Adrenal gland (tissue), 12 donors: ENCODE data around the gene SHC1. TPM values are rescaled to one million over a fixed set of nuclear protein-coding genes. Genes with fewer than 3 reads are reported as not detected.

Experiments
- DNase-seq, 7 donors: peaks; one replicate each; pipeline ENCODE4 v3.0.0-alpha.2; 2019 to 2020
- H3K27ac ChIP-seq, 5 donors: fragments of 200-600 bp; sonication (generic) in 4 of 5; 1 replicate in 3 of 5; 2 replicates in 2 of 5; pipeline versions ENCODE4 v1.5.1 to v1.8.0; 2016 to 2020; ENCODE audit warnings: mild to moderate bottlenecking in 1 of 5
- H3K27me3 ChIP-seq: fragments of 200-600 bp; 2 replicates; pipeline ENCODE4 v1.8.0; 2021
- H3K36me3 ChIP-seq, 2 donors: fragments of 200-600 bp; replicated peaks in 1 of 2; 1 replicate in 1 of 2; 2 replicates in 1 of 2; pipeline versions ENCODE4 v1.5.1 to v1.8.0; 2018 to 2022
- H3K4me1 ChIP-seq, 2 donors: fragments of 200-600 bp; replicated peaks in 1 of 2; 1 replicate in 1 of 2; 2 replicates in 1 of 2; pipeline versions ENCODE4 v1.5.1 to v1.8.0; 2018 to 2021
- H3K4me3 ChIP-seq, 4 donors: fragments of 200-600 bp; sonication (generic) in 3 of 4; one replicate each; pipeline ENCODE4 v1.5.1; 2016 to 2018
- H3K9me3 ChIP-seq, 3 donors: fragments of 200-600 bp; sonication (generic) in 1 of 3; replicated peaks in 1 of 3; 1 replicate in 2 of 3; 2 replicates in 1 of 3; pipeline versions ENCODE4 v1.5.1 to v1.8.0; 2016 to 2021
- POLR2A ChIP-seq, 2 donors: fragments of 450-650 bp; IDR thresholded peaks; one replicate each; pipeline ENCODE4 v1.6.1; 2017; ENCODE audit warnings: antibody characterized with exemption in 2 of 2, mild to moderate bottlenecking in 2 of 2, moderate library complexity in 1 of 2
- WGBS, 4 donors: extraction: QIAGEN DNeasy Blood & Tissue Kit in 2 of 4; methylation state at CpG; one replicate each; pipeline versions ENCODE4 v1.1.5 to v1.1.7; 2013 to 2017; 5-methylcytosine and 5-hydroxymethylcytosine counted together
- intact Hi-C, 2 donors: fragments of 100-400 bp; cut with DNase I; formaldehyde crosslinking; loops; one replicate each; pipeline versions ENCODE4 v1.14.1 to v1.15.0; 2022 to 2023
- polyA plus RNA-seq, 3 donors: library from polyadenylated mRNA; stranded (reverse); fragments of 200-250 nt in 2 of 3; fragments of 350-450 nt in 1 of 3; fragmentation: Illumina TruSeq in 1 of 3; extraction: RNeasy Lipid Tissue Mini Kit (QIAGEN cat#74804) in 1 of 3; gene quantifications; one replicate each; pipeline ENCODE4 v1.2.3, GENCODE V29; 2013 to 2014
- total RNA-seq, 9 donors: library from RNA; depleted of rRNA in 4 of 9; stranded (reverse); fragments of >200 nt in 4 of 9; fragments of 120-200 nt in 1 of 9; fragmentation: NEBNext Ultra II Directional in 1 of 9; extraction: Animal tissue kit (Norgen Biotek cat#: 25700) in 1 of 9; gene quantifications; one replicate each; pipeline versions ENCODE4 v1.1.0 to v1.2.4, GENCODE V29; 2013 to 2023
- TF ChIP-seq, protein P1 (sequence below), 6 experiments: fragments of 450-650 bp in 4 of 6; fragments of 200-600 bp in 2 of 6; sonication (generic) in 1 of 6; IDR thresholded peaks; 1 replicate in 5 of 6; 2 replicates in 1 of 6; pipeline versions ENCODE4 v1.5.1 to v1.8.0; 2016 to 2021; ENCODE audit warnings: antibody characterized with exemption in 6 of 6, mild to moderate bottlenecking in 2 of 6, moderate library complexity in 1 of 6
- donor health status: healthy with polysubstance abuse.
- donor health status: Bipolar disorder and iron deficiency.
- donor health status: DM: yes; HTN: yes; CAD: no.
- donor health status: DM: no; HTN: no; CAD: no.
- donor health status: DM: no; HTN: no; CAD: no.
- donor health status: DM: yes; HTN: yes; CAD: no.

Gene SHC1
- total and polyA plus RNA-seq, 12 donors = 80.3 to 260 (median 146) TPM

DNA sequence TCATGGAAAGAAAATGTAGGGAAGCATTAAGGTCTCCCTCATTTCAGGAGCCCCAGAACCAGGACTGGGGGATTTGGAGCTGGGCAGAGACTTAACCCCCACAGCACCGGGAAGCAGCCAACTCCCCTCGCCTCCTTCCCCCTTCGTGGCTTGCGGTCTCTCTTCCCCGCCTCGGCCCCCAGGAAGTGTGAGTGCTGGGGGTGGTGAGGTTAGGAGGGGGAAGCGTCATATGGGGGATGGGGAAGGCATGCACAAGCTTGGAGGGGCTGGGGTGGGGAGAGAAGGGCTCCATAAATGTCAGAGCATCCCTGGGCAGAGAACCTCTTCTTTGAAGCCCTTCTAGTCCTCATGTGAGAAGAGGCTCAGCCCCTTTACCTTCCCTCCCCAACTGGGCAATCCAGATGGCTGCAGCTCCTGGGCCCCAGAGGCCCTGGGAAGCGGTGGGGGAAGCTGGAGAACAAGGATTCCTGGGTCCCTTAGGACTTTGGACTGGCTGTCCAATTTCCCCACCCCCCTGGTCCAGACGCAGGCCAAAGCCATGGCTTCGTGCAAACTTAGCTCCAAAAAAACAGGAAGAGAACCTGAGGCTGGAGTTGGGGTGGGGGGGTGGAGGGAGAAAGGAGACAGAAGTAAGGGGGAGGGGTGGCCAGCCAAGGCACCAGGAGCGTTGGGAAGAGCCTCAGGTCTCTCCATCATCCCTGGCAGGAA is 39.8 kb upstream of the SHC1 start:
- Histone ChIP-seq H3K36me3 (peaks cover 0 to 10% of the 10 kb centered on the region in 2 donors), H3K9me3 (no peaks in the 10 kb centered on the region), H3K4me3 (no peak overlapping the region), H3K27ac (peak overlapping the region in 3 of 5 donors; percentile 64 to 99 (median 75)), H3K27me3 (no peaks in the 10 kb centered on the region), H3K4me1 (peaks cover 71 to 72% of the 10 kb centered on the region in 2 donors)
- DNase-seq = peak in 3 of 7 donors; percentile 16 to 51 (median 18)
- WGBS, 4 donors = 58 to 72% (median 64%) methylated on average over 7 to 11 of the region's 11 CpGs
- intact Hi-C loops = no loop called here
- TF ChIP-seq POLR2A (IDR thresholded peaks at IDR 0.05) = no peak
- TF ChIP-seq, protein P1, sequence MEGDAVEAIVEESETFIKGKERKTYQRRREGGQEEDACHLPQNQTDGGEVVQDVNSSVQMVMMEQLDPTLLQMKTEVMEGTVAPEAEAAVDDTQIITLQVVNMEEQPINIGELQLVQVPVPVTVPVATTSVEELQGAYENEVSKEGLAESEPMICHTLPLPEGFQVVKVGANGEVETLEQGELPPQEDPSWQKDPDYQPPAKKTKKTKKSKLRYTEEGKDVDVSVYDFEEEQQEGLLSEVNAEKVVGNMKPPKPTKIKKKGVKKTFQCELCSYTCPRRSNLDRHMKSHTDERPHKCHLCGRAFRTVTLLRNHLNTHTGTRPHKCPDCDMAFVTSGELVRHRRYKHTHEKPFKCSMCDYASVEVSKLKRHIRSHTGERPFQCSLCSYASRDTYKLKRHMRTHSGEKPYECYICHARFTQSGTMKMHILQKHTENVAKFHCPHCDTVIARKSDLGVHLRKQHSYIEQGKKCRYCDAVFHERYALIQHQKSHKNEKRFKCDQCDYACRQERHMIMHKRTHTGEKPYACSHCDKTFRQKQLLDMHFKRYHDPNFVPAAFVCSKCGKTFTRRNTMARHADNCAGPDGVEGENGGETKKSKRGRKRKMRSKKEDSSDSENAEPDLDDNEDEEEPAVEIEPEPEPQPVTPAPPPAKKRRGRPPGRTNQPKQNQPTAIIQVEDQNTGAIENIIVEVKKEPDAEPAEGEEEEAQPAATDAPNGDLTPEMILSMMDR (IDR thresholded peaks at IDR 0.05) = no peak

DNA sequence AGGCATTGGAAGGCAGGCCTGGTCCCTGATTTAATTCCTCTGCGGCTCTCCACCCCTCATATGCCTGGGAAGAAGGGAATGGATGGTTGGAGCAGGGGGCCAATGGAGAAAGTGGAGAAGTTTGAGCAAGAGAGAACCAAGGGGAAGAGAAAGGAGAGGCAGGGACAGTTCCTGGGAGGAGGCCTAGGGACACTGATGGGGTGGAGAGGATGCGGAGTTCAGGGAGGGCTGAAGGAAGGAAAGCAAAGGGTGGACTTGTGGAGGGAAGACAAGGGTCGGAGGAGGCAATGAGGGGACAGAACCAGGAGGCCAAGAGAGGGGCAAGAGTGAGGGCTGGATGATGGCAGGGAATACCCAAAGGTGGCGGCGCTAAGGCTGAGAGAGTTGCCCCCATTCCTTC is 39.2 kb upstream of the SHC1 start:
- no peaks in the 10 kb centered on the region for H3K27me3 ChIP-seq
- H3K9me3 ChIP-seq = no peaks in the 10 kb centered on the region
- intact Hi-C loops = no loop called here
- WGBS, 4 donors = 86 to 92% (median 89%) methylated on average over 5 of the region's 5 CpGs
- DNase-seq = peak in 2 of 7 donors; percentile 13 to 51
- H3K36me3 ChIP-seq = peaks cover 0 to 4% of the 10 kb centered on the region in 2 donors
- H3K4me3 ChIP-seq = no peak overlapping the region
- peak overlapping the region in 2 of 5 donors; percentile 12 to 99 for H3K27ac ChIP-seq
- TF ChIP-seq POLR2A (IDR thresholded peaks at IDR 0.05) = no peak
- TF ChIP-seq, protein P1 (IDR thresholded peaks at IDR 0.05) = no peak
- peaks cover 78% of the 10 kb centered on the region in 2 donors for H3K4me1 ChIP-seq

DNA sequence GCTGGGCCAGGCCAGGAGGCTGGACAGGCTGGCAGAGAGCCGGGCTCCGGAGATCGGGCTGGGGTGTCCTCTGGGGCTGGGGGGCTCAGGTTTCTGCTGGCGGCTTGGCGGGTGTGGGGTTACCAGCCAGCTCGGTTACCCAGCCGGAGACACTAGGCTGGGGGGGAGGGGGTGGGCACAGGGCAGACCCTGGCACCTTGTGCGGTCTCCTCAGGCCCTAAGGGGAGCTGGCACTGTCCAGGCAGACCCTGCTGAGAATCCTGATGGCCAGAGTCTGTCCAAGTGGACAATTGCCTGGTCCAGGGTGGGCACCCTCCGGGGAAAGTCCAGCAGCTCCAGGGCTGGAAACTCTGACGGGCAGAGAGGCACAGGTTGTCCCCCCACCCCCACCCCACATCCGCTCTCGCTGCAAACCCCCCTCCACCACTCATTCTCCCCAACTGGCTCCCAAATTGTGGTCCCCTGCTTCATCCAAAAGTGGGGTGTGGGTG is 38.7 kb upstream of the SHC1 start:
- TF ChIP-seq POLR2A (IDR thresholded peaks at IDR 0.05) = no peak
- TF ChIP-seq, protein P1 (IDR thresholded peaks at IDR 0.05) = no peak
- H3K4me1 ChIP-seq = peaks cover 82 to 83% of the 10 kb centered on the region in 2 donors
- H3K9me3 ChIP-seq = no peaks in the 10 kb centered on the region
- intact Hi-C loops = no loop called here
- WGBS, 4 donors = 77 to 96% (median 93%) methylated on average over 3 to 12 of the region's 12 CpGs
- peak overlapping the region in 1 of 4 donors; percentile 41 for H3K4me3 ChIP-seq
- H3K27ac ChIP-seq = peak overlapping the region in 3 of 5 donors; percentile 15 to 99 (median 70)
- no peaks in the 10 kb centered on the region for H3K27me3 ChIP-seq
- DNase-seq = peak in 3 of 7 donors; percentile 13 to 49 (median 20)
- no peaks in the 10 kb centered on the region for H3K36me3 ChIP-seq

DNA sequence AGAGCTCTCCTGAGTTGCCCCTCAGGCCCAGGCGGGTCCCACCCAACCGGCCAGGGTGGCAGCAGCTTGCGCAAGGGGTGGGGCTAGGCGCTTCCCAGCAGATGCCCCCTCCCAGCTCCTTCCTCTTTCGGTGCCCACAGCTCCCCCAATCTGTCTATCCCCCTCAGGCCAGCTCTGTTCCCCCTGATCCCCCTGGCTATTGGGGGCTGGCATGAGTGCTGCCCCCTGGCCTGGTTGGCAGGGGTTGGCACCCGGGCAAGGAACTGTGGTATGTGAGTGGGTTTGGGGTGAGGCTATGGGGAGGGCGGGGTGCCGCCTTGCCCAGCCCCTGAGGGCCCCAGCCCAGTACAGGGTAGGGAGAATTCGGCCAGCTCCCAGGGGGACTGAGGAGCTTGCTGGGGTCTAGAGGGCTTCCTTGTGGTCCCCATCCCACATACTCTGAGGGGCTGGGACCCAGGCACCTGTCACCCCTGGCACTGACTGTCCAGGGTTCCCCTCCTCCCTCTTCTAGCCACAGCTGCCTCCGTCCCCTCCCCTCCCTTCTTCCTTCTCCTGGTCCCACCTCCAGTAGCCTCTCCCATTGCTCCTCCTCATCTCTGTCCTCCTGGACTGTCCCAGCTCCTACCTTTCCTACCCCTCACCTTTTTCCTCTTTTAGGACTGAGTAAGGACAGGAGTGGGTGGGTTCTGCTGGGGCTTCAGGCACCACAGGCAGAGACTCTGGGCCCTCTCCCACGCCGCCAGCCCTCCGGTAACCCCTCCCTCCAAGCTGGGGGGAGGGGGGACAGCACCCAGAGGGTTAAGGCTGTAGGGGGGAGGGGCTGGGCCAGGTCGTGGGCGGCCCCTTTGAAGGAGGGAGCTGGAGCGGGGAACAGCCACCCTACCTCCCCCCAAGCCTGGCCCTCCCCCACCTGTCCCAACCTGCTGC is 37.7 kb upstream of the SHC1 start:
- peak in 2 of 7 donors; percentile 28 to 54 for DNase-seq
- Histone ChIP-seq H3K4me3 (peak overlapping the region in 1 of 4 donors; percentile 41), H3K27ac (peak overlapping the region; percentile 15 to 99 (median 70)), H3K9me3 (no peaks in the 10 kb centered on the region), H3K36me3 (no peaks in the 10 kb centered on the region), H3K27me3 (no peaks in the 10 kb centered on the region), H3K4me1 (peaks cover 76 to 82% of the 10 kb centered on the region in 2 donors)
- TF ChIP-seq, protein P1 (IDR thresholded peaks at IDR 0.05) = no peak
- no peak for TF ChIP-seq POLR2A (IDR thresholded peaks at IDR 0.05)
- WGBS, 4 donors = 39 to 65% (median 48%) methylated on average over 8 to 16 of the region's 16 CpGs
- intact Hi-C loops = no loop called here
